Fibroblast of lung (primary cell): ENCODE data around the gene DND1.
"Not testable (repeated sequence)": the region's sequence is repeated elsewhere in the genome, so short reads cannot be mapped to it uniquely, and the experiment has no call there.

Source experiments
- CTCF ChIP-seq, 2 donors: IDR thresholded peaks in 1 of 2; conservative IDR thresholded peaks in 1 of 2; 1 replicate in 1 of 2; 2 replicates in 1 of 2; pipeline ENCODE4 v1.5.1; 2011 to 2012; ENCODE audit warnings: low read length in 2 of 2, control low read depth in 1 of 2, inconsistent platforms in 1 of 2, low read depth in 1 of 2, mild to moderate bottlenecking in 1 of 2
- EZH2 ChIP-seq: IDR thresholded peaks from 2 replicates; pipeline ENCODE4 v1.5.1; 2012; ENCODE audit warnings: low read length, control low read depth, mild to moderate bottlenecking; ENCODE audit errors: missing control alignments

DNA sequence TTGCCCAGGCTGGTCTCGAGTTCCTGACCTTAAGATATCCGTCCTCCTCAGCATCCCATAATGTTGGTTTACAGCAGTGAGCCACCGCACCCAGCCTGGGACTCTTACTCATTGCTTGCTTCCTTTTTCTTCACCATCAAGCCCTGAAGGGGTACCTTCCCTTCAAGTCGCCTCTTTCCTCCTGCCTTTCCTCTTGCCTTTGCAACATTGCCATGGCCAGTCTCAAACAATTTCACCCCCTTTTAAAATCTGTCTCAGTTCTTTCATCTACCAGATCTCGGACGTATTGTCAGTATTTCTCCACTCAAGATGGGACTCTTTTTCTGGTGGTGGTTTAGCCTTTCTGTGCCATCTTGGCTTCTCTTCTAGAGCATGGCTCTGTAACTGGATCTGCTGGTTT lies 47.4 kb upstream of the DND1 start:
- not testable (repeated sequence) for TF ChIP-seq CTCF (conservative IDR thresholded peaks at IDR 0.05 in 1 of 2, IDR thresholded peaks at IDR 0.05 in 1 of 2; ENCODE audit: low read depth in 1 of 2, low read length in 2 of 2); EZH2
